ENCODE data around the gene KCNT1. TPM values are rescaled to one million over a fixed set of nuclear protein-coding genes. Genes with fewer than 3 reads are reported as not detected.

KCNT1 gene
- total and polyA plus RNA-seq, 9 donors: 0.83 to 12.0 (median 3.7) TPM

- intact Hi-C loops (cut with DNase I): no loop called here
- TF ChIP-seq POLR2A (IDR thresholded peaks at IDR 0.05) (no peak), EP300 (IDR thresholded peaks at IDR 0.05) (no peak), CTCF (IDR thresholded peaks at IDR 0.05) (no peak)
- WGBS, 3 donors: 78 to 84% (median 78%) methylated on average over 17 to 21 of the region's 21 CpGs
- no peak overlapping the region for H3K4me3 ChIP-seq
- no peak overlapping the region for H3K27ac ChIP-seq
- H3K27me3 ChIP-seq: no peaks in the 10 kb centered on the region
- no peaks in the 10 kb centered on the region for H3K36me3 ChIP-seq
- no peak for DNase-seq
- H3K9me3 ChIP-seq: no peaks in the 10 kb centered on the region
- no peaks in the 10 kb centered on the region for H3K4me1 ChIP-seq (ENCODE audit: insufficient read depth)
These were observed 78.6 kb downstream of the KCNT1 start for GRCh38 chr9:135780626-135781025.

DNA sequence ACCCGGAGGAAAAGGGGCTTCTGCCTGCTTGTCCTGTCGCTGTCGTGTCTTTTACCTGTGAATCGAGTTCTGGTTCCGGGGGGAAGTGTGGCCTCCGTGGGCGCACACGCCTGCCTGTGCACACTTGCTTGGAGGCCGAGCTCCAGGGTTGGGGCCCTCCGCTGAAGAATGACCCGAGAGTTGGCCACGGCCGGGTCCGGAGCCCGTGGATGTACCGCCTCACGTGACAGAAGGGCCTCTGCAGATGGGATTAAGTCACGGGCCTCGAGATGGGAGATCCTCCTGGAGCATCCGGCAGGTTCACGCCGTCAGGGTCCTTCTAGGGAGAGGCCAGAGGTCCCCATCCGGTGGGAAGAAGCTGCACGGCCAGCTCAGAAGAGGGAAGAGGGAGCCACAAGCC lies 81.0 kb downstream of the KCNT1 start:
- H3K9me3 ChIP-seq: no peaks in the 10 kb centered on the region
- H3K27ac ChIP-seq: no peak overlapping the region
- H3K4me3 ChIP-seq: no peak overlapping the region
- no peaks in the 10 kb centered on the region for H3K4me1 ChIP-seq (ENCODE audit: insufficient read depth)
- no peaks in the 10 kb centered on the region for H3K36me3 ChIP-seq
- no peaks in the 10 kb centered on the region for H3K27me3 ChIP-seq
- TF ChIP-seq POLR2A (IDR thresholded peaks at IDR 0.05): no peak
- TF ChIP-seq CTCF (IDR thresholded peaks at IDR 0.05): no peak
- TF ChIP-seq EP300 (IDR thresholded peaks at IDR 0.05): no peak
- intact Hi-C loops (cut with DNase I): no loop called here
- WGBS, 3 donors: 92 to 93% (median 93%) methylated on average over 24 of the region's 24 CpGs
- DNase-seq: no peak

DNA sequence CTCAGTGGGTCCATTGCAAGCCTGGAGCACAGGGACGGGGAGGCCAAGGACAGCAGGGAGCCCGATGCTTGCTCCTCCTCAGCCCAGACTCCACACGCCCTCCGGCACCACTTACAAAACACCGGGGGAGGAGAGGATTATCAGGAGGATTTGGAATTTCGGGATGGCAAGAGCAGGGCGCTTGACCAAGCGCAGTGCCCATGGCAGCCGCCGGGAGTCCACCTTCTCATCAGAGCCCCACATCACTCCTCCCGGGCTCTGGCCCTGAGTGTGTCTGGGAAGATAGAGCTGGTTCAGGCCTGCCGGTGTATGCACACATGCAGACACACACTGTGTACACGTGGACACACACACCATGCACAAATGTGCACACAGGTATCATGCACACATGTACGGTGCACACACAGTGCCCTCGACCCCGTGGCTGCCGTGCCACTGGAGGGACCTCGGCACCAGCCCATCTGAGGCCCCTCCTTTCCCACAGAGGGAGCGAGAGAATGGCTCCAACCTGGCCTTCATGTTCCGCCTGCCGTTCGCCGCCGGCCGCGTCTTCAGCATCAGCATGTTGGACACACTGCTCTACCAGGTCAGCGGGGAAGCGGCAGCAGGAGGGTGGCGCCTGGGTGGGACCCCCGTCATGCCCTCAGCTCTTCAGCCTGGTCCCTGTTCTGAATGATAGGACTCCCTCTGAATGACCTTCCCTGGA lies 81.7 kb downstream of the KCNT1 start:
- H3K27me3 ChIP-seq: no peaks in the 10 kb centered on the region
- no peak overlapping the region for H3K27ac ChIP-seq
- H3K9me3 ChIP-seq: no peaks in the 10 kb centered on the region
- no peak for TF ChIP-seq CTCF (IDR thresholded peaks at IDR 0.05)
- TF ChIP-seq EP300 (IDR thresholded peaks at IDR 0.05): no peak
- TF ChIP-seq POLR2A (IDR thresholded peaks at IDR 0.05): no peak
- WGBS, 3 donors: 82 to 83% (median 83%) methylated on average over 30 of the region's 30 CpGs
- H3K4me1 ChIP-seq (ENCODE audit: insufficient read depth): no peaks in the 10 kb centered on the region
- intact Hi-C loops (cut with DNase I): no loop called here
- no peak overlapping the region for H3K4me3 ChIP-seq
- no peak for DNase-seq
- no peaks in the 10 kb centered on the region for H3K36me3 ChIP-seq

DNA sequence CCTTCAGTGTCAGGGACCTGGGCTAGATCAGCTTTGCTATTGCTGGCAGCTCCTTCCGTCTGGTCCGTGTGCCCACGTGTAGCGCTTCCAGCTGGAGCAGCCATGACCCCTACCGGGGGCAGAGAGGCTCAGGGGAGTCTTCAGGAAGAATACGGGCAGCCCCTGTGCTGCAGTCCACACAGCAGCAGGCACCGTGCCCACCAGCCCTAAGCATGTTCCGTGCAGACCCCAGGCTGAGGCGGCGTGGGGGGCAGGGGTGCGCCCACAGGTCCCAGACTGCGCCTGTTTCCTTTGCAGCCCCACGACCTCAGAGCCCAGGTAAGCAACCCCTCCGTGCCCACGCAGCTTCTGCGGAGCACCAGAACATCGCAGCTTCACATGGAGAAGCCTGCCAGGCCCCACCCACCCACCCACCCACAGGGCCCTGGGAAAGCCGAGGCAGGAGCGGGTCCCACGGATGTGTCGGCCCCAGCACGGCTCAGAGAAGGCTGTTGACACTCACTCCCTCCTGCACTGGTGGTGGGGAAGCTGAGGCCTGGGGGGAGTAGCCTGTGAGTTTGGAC lies 83.1 kb downstream of the KCNT1 start:
- Histone ChIP-seq H3K36me3 (no peaks in the 10 kb centered on the region), H3K4me1 (ENCODE audit: insufficient read depth) (no peaks in the 10 kb centered on the region), H3K27me3 (no peaks in the 10 kb centered on the region), H3K4me3 (no peak overlapping the region), H3K9me3 (no peaks in the 10 kb centered on the region), H3K27ac (no peak overlapping the region)
- 71 to 77% (median 72%) methylated on average over 22 of the region's 22 CpGs for WGBS, 3 donors
- DNase-seq: no peak
- no peak for TF ChIP-seq CTCF (IDR thresholded peaks at IDR 0.05)
- no peak for TF ChIP-seq EP300 (IDR thresholded peaks at IDR 0.05)
- TF ChIP-seq POLR2A (IDR thresholded peaks at IDR 0.05): no peak
- intact Hi-C loops (cut with DNase I): no loop called here
